Lower leg skin (tissue), 4 donors: ENCODE measurements around the gene CCDC33. TPM values are rescaled to one million over a fixed set of nuclear protein-coding genes. Genes with fewer than 3 reads are reported as not detected.

Source experiments
- DNase-seq, 2 donors: peaks; one replicate each; pipeline ENCODE4 v3.0.0-alpha.2; 2019; ENCODE audit warnings: low spot score in 2 of 2
- H3K4me3 ChIP-seq: fragments of 200-600 bp; sonication (generic); 2 replicates; pipeline ENCODE4 v1.5.1; 2017; ENCODE audit warnings: mild to moderate bottlenecking, low read depth; ENCODE audit not compliant: poor library complexity, severe bottlenecking
- POLR2A ChIP-seq, 2 donors: fragments of 450-650 bp; IDR thresholded peaks; one replicate each; pipeline ENCODE4 v1.6.1; 2016 to 2017; ENCODE audit warnings: antibody characterized with exemption in 2 of 2, mild to moderate bottlenecking in 1 of 2, moderate library complexity in 1 of 2
- WGBS, 2 donors: methylation state at CpG; one replicate each; pipeline ENCODE4 v1.1.5; 2018; 5-methylcytosine and 5-hydroxymethylcytosine counted together
- intact Hi-C: fragments of 100-400 bp; cut with DNase I; formaldehyde crosslinking; loops from one replicate; pipeline ENCODE4 v1.15.0; 2023; ENCODE audit warnings: low total_unique reads
- total RNA-seq, 4 donors: library from RNA; depleted of rRNA; stranded (reverse); fragments of >200 nt; gene quantifications; one replicate each; pipeline ENCODE4 v1.1.0, GENCODE V29; 2016
- TF ChIP-seq, protein P1 (sequence below), 3 donors: fragments of 450-650 bp; IDR thresholded peaks; one replicate each; pipeline ENCODE4 v1.5.1; 2016; ENCODE audit warnings: antibody characterized with exemption in 3 of 3, mild to moderate bottlenecking in 3 of 3, moderate library complexity in 2 of 3

Gene CCDC33
- total RNA-seq, 4 donors from 2014 or later = not detected

DNA sequence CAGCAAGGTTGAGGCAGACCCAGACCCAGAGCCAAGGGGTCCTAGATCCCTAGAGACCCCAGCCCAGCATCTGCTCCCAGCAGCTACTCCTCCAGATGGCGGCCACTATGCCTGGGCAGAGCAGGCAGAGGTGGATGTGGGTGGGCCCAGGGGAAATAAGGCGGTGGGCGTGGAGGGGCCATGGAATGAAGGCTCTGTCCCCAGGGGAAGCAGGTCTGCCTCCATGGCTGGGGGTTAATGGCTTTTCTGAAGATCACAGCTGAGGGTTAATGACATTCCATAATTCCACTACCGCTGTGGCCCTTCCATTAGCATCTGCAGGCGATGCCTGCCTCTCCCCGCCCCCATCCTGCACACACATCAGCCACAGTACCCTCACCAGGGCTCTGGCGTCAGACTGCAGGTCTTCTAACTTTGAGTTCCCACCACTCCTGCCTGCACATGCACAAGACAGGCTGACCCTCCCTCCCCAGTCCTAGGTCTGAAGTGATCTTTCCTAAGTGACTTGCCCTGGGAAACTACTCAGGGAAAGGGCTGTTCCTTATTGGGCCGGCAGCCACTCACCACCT is 41.2 kb downstream of the CCDC33 start:
- no peak for TF ChIP-seq POLR2A (IDR thresholded peaks at IDR 0.05)
- TF ChIP-seq, protein P1, sequence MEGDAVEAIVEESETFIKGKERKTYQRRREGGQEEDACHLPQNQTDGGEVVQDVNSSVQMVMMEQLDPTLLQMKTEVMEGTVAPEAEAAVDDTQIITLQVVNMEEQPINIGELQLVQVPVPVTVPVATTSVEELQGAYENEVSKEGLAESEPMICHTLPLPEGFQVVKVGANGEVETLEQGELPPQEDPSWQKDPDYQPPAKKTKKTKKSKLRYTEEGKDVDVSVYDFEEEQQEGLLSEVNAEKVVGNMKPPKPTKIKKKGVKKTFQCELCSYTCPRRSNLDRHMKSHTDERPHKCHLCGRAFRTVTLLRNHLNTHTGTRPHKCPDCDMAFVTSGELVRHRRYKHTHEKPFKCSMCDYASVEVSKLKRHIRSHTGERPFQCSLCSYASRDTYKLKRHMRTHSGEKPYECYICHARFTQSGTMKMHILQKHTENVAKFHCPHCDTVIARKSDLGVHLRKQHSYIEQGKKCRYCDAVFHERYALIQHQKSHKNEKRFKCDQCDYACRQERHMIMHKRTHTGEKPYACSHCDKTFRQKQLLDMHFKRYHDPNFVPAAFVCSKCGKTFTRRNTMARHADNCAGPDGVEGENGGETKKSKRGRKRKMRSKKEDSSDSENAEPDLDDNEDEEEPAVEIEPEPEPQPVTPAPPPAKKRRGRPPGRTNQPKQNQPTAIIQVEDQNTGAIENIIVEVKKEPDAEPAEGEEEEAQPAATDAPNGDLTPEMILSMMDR (IDR thresholded peaks at IDR 0.05) = no peak
- no peak for DNase-seq
- intact Hi-C loops = no loop called here
- no peak overlapping the region for H3K4me3 ChIP-seq
- WGBS, 2 donors = 69 to 79% methylated on average over 8 of the region's 8 CpGs

DNA sequence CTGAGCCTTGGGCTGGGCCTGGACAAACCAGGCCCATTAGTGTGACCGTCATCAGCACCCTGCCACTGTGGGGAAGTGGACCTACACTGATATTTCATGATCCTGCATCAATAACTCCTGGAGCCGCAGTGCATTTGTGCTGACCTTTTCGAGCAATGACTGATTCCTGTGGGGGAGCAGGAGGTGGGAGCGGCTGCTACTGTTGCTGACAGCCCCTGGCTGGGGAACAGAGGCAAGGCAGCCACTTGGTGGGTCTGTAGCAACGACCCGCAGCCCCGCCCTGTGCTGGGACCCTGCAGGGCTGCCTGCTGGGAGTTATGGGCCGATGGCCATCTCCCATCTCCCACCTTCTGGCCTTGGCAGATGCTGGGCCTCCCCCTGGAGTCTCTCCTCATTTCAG is 42.1 kb downstream of the CCDC33 start:
- H3K4me3 ChIP-seq = no peak overlapping the region
- intact Hi-C loops = no loop called here
- no peak for DNase-seq
- TF ChIP-seq, protein P1 (IDR thresholded peaks at IDR 0.05) = no peak
- TF ChIP-seq POLR2A (IDR thresholded peaks at IDR 0.05) = no peak
- 65 to 66% methylated on average over 6 to 8 of the region's 8 CpGs for WGBS, 2 donors

DNA sequence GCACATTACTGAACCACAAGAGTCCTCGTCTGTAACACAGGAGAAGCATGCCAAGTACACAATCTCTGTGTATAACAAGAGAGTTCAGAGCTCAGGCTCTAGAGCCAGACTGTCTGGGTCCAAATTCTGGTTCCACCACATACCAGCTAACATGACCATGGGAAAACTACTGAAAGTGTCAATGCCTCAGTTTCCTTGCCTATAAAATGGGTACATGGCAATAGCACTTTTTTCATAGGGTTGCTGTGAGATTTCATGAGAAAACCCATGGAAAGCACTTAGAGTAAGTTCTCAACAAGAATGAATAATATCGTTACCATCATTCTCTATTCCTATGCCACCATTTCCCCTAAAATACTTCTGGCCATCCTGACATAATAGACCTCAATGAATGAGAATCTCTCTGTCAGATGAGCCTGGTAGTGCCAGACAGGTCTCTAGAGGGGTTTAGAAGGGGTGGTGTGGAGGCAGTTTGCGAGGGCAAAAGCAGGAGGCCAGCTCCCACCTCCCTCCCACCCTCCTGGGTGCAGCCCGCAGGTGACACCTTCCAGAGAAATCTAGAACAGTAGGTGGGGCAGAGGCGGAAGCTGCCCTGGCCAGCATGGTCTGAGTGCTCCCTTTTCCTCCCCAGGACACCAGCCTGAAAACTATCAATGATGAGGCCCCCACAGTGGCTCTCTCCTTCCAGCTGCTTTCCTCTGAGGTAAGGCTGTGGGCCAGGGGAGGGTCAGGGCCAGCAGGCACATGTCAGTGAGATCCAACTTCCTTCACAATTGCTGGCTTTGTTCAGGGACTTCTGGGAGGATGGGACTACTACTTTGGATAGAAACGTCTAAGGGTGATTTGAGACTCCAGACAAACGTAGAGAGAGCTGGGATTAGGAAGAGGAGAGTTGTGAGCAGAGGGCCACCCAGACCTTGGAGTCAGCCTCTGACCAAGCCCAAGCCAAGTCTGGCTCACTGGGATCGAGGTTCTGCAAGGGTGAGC is 45.3 kb downstream of the CCDC33 start:
- TF ChIP-seq POLR2A (IDR thresholded peaks at IDR 0.05) = no peak
- TF ChIP-seq, protein P1 (IDR thresholded peaks at IDR 0.05) = no peak
- 62 to 66% methylated on average over 8 of the region's 8 CpGs for WGBS, 2 donors
- intact Hi-C loops = no loop called here
- DNase-seq = no peak
- H3K4me3 ChIP-seq = no peak overlapping the region

DNA sequence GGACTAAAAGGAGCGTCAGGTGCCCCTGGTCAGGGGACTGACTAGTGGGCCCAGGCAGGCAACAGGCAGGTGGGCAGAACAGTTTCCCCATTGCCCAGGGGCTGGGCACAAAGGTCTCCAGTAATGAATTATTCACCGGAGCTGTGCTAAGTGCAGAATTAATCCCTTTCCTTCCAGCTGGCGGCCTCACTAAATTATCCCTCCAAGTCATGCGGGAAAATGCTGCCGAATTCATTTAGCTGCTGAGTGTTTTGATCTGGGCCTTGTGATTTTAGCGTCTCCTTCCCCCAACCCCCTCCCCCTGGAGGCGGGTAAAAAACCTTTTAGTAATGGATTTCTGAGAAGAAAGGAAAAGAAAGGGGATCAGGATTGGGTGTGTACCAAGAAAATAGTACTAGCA is 47.2 kb downstream of the CCDC33 start:
- H3K4me3 ChIP-seq = no peak overlapping the region
- intact Hi-C loops = no loop called here
- 33 to 38% methylated on average over 7 of the region's 7 CpGs for WGBS, 2 donors

DNA sequence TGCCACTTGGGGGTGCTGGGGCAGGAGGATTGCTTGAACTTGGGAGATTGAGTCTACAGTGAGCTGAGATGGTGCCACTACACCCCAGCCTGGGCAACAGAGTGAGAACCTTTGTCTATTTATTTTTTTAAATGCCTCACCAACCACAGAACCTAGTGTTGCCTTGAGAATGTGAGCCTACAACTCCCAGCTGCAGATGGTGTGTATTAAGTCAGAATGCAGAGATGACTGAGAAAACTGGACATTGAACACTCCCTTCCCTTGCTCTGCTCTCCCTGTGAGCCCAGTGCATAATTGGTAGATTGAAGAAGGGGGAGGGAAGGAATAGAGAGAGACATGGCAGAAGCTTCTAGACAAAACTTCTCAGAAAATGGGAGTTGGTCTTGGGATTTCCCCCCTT is 53.5 kb downstream of the CCDC33 start:
- no peak for TF ChIP-seq POLR2A (IDR thresholded peaks at IDR 0.05)
- TF ChIP-seq, protein P1 (IDR thresholded peaks at IDR 0.05) = no peak
- no peak for DNase-seq
- H3K4me3 ChIP-seq = no peak overlapping the region
- intact Hi-C loops = loop anchor here (5.0 kb wide), 1 partner anchor 1997 kb away; no protein-coding TSS in a partner anchor

More for the DNA sequence above, 47.2 kb downstream of the CCDC33 start:
- TF ChIP-seq POLR2A (IDR thresholded peaks at IDR 0.05) = no peak
- TF ChIP-seq, protein P1 (IDR thresholded peaks at IDR 0.05) = no peak
- DNase-seq = no peak
